Measurements from ENCODE around the gene MAVS.
A peak's percentile ranks its signal among the peaks of the same experiment; 100 is the strongest.

MAVS gene

DNA sequence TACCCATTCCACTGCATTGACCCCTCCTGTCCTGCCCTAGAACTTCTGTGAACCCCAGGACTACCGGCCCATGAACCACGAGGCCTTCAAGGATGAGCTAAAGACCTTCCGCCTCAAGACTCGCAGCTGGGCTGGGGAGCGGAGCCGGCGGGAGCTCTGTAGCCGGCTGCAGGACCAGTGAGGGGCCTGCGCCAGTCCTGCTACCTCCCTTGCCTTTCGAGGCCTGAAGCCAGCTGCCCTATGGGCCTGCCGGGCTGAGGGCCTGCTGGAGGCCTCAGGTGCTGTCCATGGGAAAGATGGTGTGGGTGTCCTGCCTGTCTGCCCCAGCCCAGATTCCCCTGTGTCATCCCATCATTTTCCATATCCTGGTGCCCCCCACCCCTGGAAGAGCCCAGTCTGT lies 41.9 kb upstream of the MAVS start:
- no peak overlapping the region for H3K4me3 ChIP-seq (replicated peaks; ENCODE audit: insufficient read depth, low read length)
- no peak for DNase-seq (ENCODE audit: low read depth in 1 of 2, low spot score in 1 of 2)
- H3K27ac ChIP-seq (replicated peaks): no peak overlapping the region
- H3K27me3 ChIP-seq (ENCODE audit: insufficient read depth, poor library complexity, severe bottlenecking): no peaks in the 10 kb centered on the region
- TF ChIP-seq, protein P1, sequence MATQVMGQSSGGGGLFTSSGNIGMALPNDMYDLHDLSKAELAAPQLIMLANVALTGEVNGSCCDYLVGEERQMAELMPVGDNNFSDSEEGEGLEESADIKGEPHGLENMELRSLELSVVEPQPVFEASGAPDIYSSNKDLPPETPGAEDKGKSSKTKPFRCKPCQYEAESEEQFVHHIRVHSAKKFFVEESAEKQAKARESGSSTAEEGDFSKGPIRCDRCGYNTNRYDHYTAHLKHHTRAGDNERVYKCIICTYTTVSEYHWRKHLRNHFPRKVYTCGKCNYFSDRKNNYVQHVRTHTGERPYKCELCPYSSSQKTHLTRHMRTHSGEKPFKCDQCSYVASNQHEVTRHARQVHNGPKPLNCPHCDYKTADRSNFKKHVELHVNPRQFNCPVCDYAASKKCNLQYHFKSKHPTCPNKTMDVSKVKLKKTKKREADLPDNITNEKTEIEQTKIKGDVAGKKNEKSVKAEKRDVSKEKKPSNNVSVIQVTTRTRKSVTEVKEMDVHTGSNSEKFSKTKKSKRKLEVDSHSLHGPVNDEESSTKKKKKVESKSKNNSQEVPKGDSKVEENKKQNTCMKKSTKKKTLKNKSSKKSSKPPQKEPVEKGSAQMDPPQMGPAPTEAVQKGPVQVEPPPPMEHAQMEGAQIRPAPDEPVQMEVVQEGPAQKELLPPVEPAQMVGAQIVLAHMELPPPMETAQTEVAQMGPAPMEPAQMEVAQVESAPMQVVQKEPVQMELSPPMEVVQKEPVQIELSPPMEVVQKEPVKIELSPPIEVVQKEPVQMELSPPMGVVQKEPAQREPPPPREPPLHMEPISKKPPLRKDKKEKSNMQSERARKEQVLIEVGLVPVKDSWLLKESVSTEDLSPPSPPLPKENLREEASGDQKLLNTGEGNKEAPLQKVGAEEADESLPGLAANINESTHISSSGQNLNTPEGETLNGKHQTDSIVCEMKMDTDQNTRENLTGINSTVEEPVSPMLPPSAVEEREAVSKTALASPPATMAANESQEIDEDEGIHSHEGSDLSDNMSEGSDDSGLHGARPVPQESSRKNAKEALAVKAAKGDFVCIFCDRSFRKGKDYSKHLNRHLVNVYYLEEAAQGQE (IDR thresholded peaks at IDR 0.05; ENCODE audit: insufficient replicate concordance, low read depth): no peak
- no peak for TF ChIP-seq GABPA (IDR thresholded peaks at IDR 0.05; ENCODE audit: low read depth)
- no peak for TF ChIP-seq POLR2AphosphoS5 (IDR thresholded peaks at IDR 0.05; ENCODE audit: low read depth)
- TF ChIP-seq, protein P2, sequence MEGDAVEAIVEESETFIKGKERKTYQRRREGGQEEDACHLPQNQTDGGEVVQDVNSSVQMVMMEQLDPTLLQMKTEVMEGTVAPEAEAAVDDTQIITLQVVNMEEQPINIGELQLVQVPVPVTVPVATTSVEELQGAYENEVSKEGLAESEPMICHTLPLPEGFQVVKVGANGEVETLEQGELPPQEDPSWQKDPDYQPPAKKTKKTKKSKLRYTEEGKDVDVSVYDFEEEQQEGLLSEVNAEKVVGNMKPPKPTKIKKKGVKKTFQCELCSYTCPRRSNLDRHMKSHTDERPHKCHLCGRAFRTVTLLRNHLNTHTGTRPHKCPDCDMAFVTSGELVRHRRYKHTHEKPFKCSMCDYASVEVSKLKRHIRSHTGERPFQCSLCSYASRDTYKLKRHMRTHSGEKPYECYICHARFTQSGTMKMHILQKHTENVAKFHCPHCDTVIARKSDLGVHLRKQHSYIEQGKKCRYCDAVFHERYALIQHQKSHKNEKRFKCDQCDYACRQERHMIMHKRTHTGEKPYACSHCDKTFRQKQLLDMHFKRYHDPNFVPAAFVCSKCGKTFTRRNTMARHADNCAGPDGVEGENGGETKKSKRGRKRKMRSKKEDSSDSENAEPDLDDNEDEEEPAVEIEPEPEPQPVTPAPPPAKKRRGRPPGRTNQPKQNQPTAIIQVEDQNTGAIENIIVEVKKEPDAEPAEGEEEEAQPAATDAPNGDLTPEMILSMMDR (IDR thresholded peaks at IDR 0.05; ENCODE audit: insufficient read depth, low read length): no peak
- no peak for TF ChIP-seq SPI1 (IDR thresholded peaks at IDR 0.05; ENCODE audit: borderline replicate concordance, low read depth)

DNA sequence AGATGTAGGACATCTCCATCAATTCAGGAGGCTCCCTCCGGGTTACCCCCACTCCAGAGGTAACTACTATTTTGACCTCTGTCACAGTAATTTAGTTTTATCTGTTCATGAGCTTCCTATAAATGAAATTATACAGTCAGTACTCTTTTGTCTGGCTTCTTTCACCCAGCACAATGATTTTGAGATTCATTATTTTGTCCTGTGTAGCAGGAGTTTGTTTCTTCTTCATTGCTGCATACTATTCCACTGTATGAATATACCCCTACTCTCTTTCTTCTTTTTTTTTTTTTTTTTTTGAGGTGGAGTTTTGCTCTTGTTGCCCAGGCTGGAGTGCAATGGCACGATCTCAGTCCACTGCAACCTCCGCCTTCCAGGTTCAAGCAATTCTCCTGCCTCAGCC lies 38.1 kb upstream of the MAVS start:
- Histone ChIP-seq H3K27ac (replicated peaks) (no peak overlapping the region), H3K27me3 (ENCODE audit: insufficient read depth, poor library complexity, severe bottlenecking) (no peaks in the 10 kb centered on the region), H3K4me3 (replicated peaks; ENCODE audit: insufficient read depth, low read length) (no peak overlapping the region)
- DNase-seq (ENCODE audit: low read depth in 1 of 2, low spot score in 1 of 2): no peak
- TF ChIP-seq GABPA (IDR thresholded peaks at IDR 0.05; ENCODE audit: low read depth) (no peak), POLR2AphosphoS5 (IDR thresholded peaks at IDR 0.05; ENCODE audit: low read depth) (no peak), SPI1 (IDR thresholded peaks at IDR 0.05; ENCODE audit: borderline replicate concordance, low read depth) (no peak)
- TF ChIP-seq, protein P1 (IDR thresholded peaks at IDR 0.05; ENCODE audit: insufficient replicate concordance, low read depth): no peak
- TF ChIP-seq, protein P2 (IDR thresholded peaks at IDR 0.05; ENCODE audit: insufficient read depth, low read length): no peak

DNA sequence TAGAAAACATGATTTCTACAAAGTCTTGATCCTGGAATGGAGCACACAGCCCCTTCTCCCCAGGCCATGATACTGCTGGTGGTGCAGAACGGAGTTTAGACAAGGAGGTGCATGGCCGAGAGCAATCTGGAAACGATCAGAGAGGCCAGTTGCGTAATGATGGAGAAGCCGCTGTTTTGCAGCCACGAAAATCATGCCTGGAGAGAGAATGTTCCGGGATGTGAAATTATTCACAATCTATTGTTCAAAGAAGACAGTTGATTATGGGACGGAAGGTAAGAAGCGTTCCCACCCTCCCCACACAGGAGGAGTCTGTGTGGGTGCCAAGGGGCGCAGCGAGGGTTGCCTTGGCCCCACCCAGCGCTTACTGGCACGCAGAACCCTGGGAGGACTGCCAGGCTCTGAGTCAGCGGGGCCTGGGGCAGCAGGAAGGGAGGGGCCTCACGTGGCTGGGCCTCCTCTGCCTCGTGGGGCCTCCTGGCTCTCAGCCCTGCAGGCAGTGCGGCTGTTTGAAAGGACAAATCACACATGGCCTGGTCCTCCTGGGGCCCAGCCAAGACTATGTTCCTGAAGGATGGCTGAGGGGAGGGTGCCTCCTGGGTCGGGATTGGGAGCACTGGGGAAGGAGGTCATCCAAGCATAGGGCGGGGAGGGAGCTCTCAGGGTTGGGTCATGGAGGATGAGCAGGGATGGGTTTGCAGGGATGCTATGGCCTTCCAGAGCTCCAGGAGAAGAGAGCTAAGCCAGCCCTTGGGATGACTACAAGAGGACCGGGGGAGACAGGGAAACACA lies 35.0 kb upstream of the MAVS start:
- peak; percentile 76 to 94 for DNase-seq (ENCODE audit: low read depth in 1 of 2, low spot score in 1 of 2)
- TF ChIP-seq, protein P1 (IDR thresholded peaks at IDR 0.05; ENCODE audit: insufficient replicate concordance, low read depth): no peak
- no peak for TF ChIP-seq GABPA (IDR thresholded peaks at IDR 0.05; ENCODE audit: low read depth)
- no peak for TF ChIP-seq SPI1 (IDR thresholded peaks at IDR 0.05; ENCODE audit: borderline replicate concordance, low read depth)
- peak; percentile 75; the same call in 1 of the 2 replicates for TF ChIP-seq POLR2AphosphoS5 (IDR thresholded peaks at IDR 0.05; ENCODE audit: low read depth)
- TF ChIP-seq, protein P2 (IDR thresholded peaks at IDR 0.05; ENCODE audit: insufficient read depth, low read length): no peak
- Histone ChIP-seq H3K4me3 (replicated peaks; ENCODE audit: insufficient read depth, low read length) (peak overlapping the region; percentile 33), H3K27me3 (ENCODE audit: insufficient read depth, poor library complexity, severe bottlenecking) (no peaks in the 10 kb centered on the region), H3K27ac (replicated peaks) (peak overlapping the region; percentile 44)
